Activated naive CD4-positive, alpha-beta T cell treated with Interleukin-2 at 50 U/mL for 16 hours (primary cell): ENCODE results near the gene RTN4RL2.

Source experiments
- DNase-seq: peaks from one replicate; pipeline ENCODE4 v3.0.0-alpha.2; 2020

RTN4RL2 gene

GRCh38 chr11:57481915-57482781 lies 21.8 kb downstream of the RTN4RL2 start:
- DNase-seq, result no peak

DNA sequence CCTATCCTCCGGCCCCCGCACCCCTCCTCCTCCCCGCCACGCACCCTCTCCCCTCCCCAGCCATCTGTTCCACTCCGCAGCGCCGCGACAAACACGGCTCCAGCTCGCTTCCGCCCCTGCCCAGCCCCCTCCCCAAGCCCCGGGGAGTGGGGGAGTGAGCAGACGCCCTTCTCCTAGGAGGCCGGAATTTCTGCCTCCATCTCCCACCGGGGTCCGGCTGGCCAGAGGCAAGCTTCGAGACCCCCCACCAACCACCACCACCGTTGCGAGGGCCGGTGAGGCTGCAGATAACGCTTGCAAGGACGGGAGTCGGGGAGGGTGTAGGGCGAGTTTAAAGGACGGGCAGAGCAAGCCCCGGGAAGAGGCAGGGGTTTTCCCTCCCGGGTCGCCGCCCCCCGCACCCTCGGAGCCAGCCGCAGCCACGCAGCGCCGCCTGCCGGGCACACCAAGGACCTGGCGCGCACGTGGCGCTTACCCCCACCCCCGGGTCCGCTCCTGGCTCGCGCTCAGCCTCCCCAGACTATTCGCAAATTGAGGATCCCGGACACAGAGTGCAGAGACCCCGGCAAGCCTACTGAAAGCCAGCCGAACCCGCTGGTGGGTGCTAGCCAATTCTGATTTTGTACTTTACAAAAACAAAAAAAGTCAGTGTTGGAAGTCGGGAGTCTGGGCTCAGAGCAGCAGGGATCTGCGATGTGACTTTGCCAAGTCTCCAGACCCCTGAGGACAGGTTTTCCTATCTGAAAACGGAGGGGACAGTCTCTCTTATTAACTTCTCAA lies 22.6 kb downstream of the RTN4RL2 start:
- DNase-seq, result peak; percentile 67

- DNase-seq, result no peak
These were observed 23.2 kb downstream of the RTN4RL2 start for GRCh38 chr11:57483562-57483918.

DNA sequence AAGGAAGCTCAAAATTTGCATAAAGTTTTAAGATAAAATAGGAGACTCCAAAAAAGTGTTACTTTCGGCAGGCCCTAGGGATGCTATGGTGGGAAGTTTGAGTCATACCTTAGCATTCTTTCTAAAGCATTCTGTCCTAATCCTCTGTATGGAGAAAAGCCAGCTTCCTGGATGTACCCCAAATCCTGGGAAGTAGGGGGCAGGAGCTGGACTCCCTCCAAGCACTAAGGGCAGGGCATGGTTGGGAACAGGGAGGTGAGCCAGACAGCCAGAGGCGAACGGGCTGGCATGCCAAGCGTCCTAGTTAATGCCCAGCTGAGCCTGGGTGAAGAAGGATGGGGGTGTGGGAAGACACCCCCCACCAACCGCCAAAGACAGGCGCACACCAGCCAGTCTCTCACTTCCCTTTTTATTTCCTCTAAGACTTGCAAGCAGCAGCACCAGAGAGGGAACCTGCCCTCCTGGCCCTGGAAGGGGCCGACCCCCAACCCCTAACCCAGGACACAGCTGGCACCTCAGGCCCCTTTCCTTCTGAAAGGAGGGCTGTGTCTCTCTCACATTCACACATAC lies 23.9 kb downstream of the RTN4RL2 start:
- DNase-seq, result no peak

GRCh38 chr11:57485217-57485990 lies 25.1 kb downstream of the RTN4RL2 start:
- DNase-seq, result no peak

- DNase-seq, result no peak
These were observed 26.9 kb downstream of the RTN4RL2 start for GRCh38 chr11:57487021-57487778.

DNA sequence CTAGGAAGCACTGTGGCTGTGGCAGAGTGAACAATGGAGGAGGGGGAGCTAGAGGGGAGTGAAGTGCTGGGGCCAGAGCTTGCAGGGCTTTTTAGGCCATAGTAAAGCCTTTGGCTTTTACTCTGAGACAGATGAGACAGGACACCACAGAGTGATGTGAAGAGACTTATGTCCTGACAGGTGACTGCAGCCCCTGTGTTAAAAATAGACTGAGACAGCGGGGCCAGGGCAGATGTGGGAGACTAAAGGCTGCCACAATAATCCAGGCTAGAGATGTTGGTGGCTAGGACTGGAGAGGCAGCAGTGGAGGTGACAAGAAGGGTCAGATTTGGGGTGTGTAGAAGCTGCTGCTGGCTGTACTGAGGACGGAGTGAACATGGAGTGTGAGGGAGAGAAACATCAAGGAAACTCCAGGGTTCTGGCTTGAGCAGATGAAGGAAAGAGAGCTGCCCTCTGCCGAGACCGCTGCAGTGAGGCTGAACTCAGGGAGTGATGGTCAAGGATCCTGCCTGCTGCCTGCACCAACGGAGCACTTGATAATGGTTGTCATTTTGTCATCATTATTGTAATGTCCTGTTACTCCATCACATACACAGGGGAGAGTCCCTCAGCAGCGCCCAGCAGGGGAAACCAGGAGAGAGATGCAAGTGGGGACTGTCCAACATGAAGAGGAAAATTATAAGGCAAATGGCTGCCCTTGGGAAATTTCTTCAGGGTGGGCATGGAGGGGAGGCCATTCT lies 27.8 kb downstream of the RTN4RL2 start:
- no peak for DNase-seq

DNA sequence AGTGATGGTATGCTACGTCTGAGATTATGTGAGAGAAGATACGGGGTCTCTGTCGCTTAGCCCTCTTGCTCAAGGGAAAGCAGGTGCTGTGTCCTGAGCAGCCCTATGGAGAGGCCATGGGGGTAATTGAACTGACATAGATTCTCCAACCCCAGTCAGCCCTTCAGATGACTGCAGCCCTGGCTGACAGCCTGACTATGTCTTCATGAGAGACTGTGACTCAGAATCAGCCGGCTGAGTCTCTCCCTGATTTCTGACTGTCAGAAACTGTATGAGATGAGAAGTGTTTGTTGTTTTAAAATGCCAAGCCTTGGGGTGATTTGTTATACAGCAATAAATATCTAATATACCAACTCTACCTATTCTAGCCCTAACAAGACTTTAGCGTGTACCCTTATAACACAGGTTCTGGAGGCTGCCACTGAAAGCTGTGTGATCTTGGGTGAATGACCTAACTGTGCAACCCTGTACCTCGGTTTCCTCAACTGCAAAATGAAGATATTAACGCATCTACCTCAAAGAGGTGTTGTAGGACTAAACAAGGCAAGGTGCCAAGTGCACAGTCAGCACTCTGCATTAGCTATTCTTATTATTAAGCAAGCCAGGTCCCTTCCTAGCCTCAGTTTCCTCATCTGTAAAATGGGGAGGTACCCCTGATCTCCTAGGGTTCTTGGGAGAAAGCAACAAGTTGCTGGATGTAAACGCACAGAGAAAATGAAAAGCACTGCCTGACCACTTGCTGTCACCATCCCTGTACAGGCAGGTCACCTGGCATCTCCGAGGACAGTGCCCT lies 30.3 kb downstream of the RTN4RL2 start:
- no peak for DNase-seq

GRCh38 chr11:57491371-57492061 lies 31.2 kb downstream of the RTN4RL2 start:
- DNase-seq, result peak; percentile 56

DNA sequence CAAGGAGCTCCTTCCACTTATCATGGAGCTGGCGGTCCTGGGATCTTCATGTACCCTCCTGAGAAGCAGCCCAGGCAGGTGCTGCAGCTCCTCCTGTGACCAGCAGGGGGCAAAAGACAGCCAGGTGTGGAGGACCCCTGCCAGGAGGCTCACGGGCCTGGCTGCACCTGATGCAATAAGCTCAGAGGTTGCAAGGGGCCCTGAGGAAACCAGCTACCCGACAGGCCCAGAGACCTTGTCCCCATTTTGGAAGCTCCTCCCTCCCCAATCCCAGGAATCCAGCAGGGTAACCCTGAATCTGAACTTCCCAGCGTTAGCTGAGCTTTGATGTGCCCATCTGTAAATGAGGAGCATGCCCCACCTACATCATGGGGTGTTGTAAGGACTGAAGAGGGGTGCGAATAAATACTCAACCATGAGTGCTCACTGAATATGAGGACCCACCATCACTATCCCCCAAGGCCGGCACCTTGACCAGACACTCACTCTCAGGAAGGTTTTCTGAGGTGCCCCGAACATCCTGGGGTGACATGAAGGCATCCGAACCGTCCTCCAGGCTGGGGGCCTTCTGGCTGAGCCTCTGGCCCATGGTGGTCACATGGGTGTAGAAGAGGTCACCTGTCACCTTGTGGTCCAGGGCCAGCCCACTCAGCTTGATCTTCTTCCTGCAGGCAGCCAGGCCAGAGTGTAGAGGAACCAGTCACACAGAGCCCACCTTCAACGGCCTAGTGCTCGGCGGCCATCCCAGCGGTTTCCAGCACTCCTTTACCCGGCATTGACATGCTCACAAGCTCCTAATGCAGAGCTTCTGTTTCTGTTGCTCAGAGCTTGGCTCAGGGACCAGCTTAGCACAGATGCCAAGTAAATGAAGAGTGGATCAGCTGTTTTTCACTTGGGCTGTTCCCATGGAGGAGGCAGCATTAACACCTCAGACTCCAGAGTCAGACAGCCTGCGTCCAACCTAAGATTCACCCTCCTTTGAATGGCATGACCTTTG lies 33.5 kb downstream of the RTN4RL2 start:
- DNase-seq, result peak; percentile 83

- DNase-seq, result no peak
These were observed 35.9 kb downstream of the RTN4RL2 start for GRCh38 chr11:57496109-57496820.

DNA sequence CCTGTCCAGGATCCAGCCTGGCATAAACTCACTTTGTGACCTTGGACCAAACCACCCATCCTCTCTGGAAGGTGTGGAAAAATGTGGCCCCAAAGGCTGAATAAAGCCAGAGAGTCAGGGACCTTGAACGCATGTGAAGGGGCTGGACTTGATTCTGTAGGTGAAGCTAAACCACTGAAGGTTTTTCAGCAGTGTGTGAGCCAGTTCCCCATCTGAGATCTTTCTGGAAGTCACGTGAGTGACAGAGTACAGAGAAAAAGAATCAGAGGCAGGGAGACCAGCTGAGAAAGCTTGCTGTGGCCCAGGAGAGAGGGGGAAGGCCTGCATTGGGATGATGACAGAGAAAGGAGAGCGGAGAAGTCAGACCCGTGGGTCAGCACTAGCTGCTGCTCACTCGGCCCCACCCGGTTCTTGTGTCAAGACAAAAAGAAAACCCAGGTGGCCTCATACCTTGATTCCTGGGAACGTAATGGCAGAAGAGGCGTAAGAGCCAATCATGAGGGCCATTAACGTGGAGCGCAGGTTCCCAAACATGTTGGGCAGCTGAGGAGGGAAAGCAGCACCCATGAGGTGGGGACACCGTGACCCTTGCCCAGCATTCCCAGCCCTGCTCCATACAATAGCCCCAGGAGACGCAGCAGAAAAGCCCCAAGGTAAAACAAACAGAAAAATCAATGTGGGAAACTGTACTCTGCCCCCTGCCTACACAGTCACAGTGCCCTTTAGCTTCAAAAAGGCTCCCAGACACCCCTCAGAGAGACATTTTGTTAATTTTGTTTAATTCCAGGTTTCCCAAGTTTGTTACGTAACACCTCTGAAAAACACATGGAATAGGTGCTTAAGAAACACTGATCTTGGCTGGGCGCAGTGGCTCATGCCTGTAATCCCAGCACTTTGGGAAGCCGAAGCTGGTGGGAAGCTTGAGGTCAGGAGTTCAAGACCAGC lies 37.2 kb downstream of the RTN4RL2 start:
- DNase-seq, result no peak

- no peak for DNase-seq
These were observed 38.2 kb downstream of the RTN4RL2 start for GRCh38 chr11:57498540-57498939.

DNA sequence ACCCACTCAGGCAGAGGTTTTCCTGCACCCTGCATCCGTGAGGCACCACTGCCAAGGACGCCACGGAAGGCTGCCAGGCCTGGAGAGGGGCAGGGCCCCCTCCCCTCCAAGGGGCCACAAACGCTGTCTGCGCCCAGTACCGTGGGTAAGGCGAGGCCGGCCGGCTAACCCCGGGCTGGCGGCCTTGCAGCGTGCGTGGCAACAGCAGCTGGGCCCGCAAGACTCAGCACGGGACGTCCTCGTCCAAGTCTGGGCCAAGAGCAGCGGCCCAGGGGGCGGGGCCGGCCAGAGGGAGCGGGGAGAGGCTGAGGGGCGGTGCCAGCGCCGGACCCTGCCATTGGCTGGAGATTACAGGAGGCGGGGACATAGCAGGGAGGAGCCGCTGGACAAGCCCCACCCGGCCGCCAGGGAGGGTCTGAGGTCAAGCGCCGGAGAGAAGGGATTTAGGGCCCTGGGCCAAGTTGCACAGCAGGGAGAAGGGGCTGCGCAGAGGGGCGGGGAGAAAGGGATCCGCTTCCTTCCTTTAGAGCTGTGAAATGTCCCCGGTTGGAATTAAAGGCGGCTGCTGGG lies 39.2 kb downstream of the RTN4RL2 start:
- DNase-seq, result peak; percentile 16

- no peak for DNase-seq
These were observed 39.7 kb downstream of the RTN4RL2 start for GRCh38 chr11:57499983-57500461.

GRCh38 chr11:57500515-57500914 lies 40.2 kb downstream of the RTN4RL2 start:
- no peak for DNase-seq
